Measurements from ENCODE around the gene PUS10. TPM values are rescaled to one million over a fixed set of nuclear protein-coding genes. Genes with fewer than 3 reads are reported as not detected.

The PUS10 gene
- total RNA-seq, 2 experiments from 2014 or later = 2.0 to 2.6 TPM

- Mint-ChIP-seq H3K4me1 (ENCODE audit: low read depth) (no peaks in the 10 kb centered on the region), H3K9me3 (no peaks in the 10 kb centered on the region), H3K4me3 (no peak overlapping the region), H3K27me3 (no peaks in the 10 kb centered on the region), H3K36me3 (ENCODE audit: low read depth) (peaks cover 58% of the 10 kb centered on the region), H3K27ac (no peak overlapping the region)
- ChIA-PET POLR2A (no interaction called here), CTCF (interaction anchor here (1.2 kb wide), 1 partner anchor 38 kb away, joined by 3 read pairs; no protein-coding TSS in a partner anchor)
- no peak for TF ChIP-seq CTCF (IDR thresholded peaks at IDR 0.05)
- ATAC-seq (ENCODE audit: poor library complexity) (no peak), DNase-seq (peak in 3 of 14 experiments; percentile 19 to 53 (median 43))
- H3K4me3 ChIP-seq (ENCODE audit: low read length) = no peak overlapping the region
- no peak overlapping the region for H3K27ac ChIP-seq (ENCODE audit: low read depth in 1 of 2, low read length in 2 of 2)
- peaks cover 58% of the 10 kb centered on the region for H3K36me3 ChIP-seq (ENCODE audit: insufficient read depth, low read length)
- H3K27me3 ChIP-seq (ENCODE audit: control insufficient read depth in 1 of 2, insufficient read depth in 2 of 2, low read length in 2 of 2) = no peaks in the 10 kb centered on the region
- H3K9me3 ChIP-seq (ENCODE audit: control insufficient read depth in 1 of 2, insufficient read depth in 1 of 2, low read length in 2 of 2) = no peaks in the 10 kb centered on the region
- intact Hi-C loops (cut with DNase I, micrococcal nuclease) = no loop called here
- H3K4me1 ChIP-seq (ENCODE audit: insufficient read depth, low read length) = no peaks in the 10 kb centered on the region
Measured at GRCh38 chr2:60926741-60927552, 91.1 kb downstream of the PUS10 start.

- Histone ChIP-seq H3K4me3 (ENCODE audit: low read length) (no peak overlapping the region), H3K27me3 (ENCODE audit: control insufficient read depth in 1 of 2, insufficient read depth in 2 of 2, low read length in 2 of 2) (no peaks in the 10 kb centered on the region), H3K36me3 (ENCODE audit: insufficient read depth, low read length) (peaks cover 60% of the 10 kb centered on the region), H3K4me1 (ENCODE audit: insufficient read depth, low read length) (no peaks in the 10 kb centered on the region), H3K27ac (ENCODE audit: low read depth in 1 of 2, low read length in 2 of 2) (no peak overlapping the region), H3K9me3 (ENCODE audit: control insufficient read depth in 1 of 2, insufficient read depth in 1 of 2, low read length in 2 of 2) (no peaks in the 10 kb centered on the region)
- H3K4me1 Mint-ChIP-seq (ENCODE audit: low read depth) = no peaks in the 10 kb centered on the region
- H3K36me3 Mint-ChIP-seq (ENCODE audit: low read depth) = peaks cover 64% of the 10 kb centered on the region
- ChIA-PET CTCF (interaction anchor here (1.2 kb wide), 1 partner anchor 38 kb away, joined by 3 read pairs; no protein-coding TSS in a partner anchor), POLR2A (interaction anchor here (0.5 kb wide), 1 partner anchor 9 kb away, joined by 3 read pairs; no protein-coding TSS in a partner anchor)
- H3K27me3 Mint-ChIP-seq = no peaks in the 10 kb centered on the region
- H3K4me3 Mint-ChIP-seq = no peak overlapping the region
- H3K27ac Mint-ChIP-seq = no peak overlapping the region
- intact Hi-C loops (cut with DNase I, micrococcal nuclease) = no loop called here
- ATAC-seq (ENCODE audit: poor library complexity) = no peak
- peak in 1 of 14 experiments; percentile 18 for DNase-seq
- TF ChIP-seq CTCF (IDR thresholded peaks at IDR 0.05) = no peak
- no peaks in the 10 kb centered on the region for H3K9me3 Mint-ChIP-seq
Measured at GRCh38 chr2:60925994-60926740, 91.9 kb downstream of the PUS10 start.

DNA sequence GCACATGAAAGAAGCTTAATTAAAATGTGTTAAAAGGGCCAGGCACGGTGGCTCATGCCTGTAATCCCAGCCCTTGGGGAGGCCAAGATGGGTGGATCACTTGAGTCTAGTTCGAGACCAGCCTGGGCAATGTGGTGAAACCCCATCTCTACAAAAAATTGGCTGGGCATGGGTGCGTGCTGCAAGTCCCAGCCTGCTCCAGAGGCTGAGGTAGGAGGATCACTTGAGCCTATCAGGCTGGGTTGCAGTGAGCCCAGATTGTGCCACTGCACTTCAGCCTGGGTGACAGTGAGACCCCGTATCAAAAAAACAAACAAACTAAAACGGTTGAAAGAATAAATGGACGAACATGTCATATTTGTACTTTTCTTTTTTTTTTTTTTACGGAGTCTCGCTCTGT lies 110.7 kb downstream of the PUS10 start:
- ChIA-PET CTCF (no interaction called here), POLR2A (no interaction called here)
- intact Hi-C loops (cut with DNase I, micrococcal nuclease) = no loop called here
- H3K4me1 Mint-ChIP-seq (ENCODE audit: low read depth) = peaks cover 9% of the 10 kb centered on the region
- Histone ChIP-seq H3K27me3 (ENCODE audit: control insufficient read depth in 1 of 2, insufficient read depth in 2 of 2, low read length in 2 of 2) (no peaks in the 10 kb centered on the region), H3K4me3 (ENCODE audit: low read length) (no peak overlapping the region), H3K27ac (ENCODE audit: low read depth in 1 of 2, low read length in 2 of 2) (no peak overlapping the region), H3K36me3 (ENCODE audit: insufficient read depth, low read length) (peaks cover 50% of the 10 kb centered on the region), H3K9me3 (ENCODE audit: control insufficient read depth in 1 of 2, insufficient read depth in 1 of 2, low read length in 2 of 2) (no peaks in the 10 kb centered on the region), H3K4me1 (ENCODE audit: insufficient read depth, low read length) (no peaks in the 10 kb centered on the region)
- no peak overlapping the region for H3K4me3 Mint-ChIP-seq
- H3K36me3 Mint-ChIP-seq (ENCODE audit: low read depth) = peaks cover 58% of the 10 kb centered on the region
- no peak for ATAC-seq (ENCODE audit: poor library complexity)
- H3K27ac Mint-ChIP-seq = no peak overlapping the region
- TF ChIP-seq CTCF (IDR thresholded peaks at IDR 0.05) = no peak
- DNase-seq = no peak
- H3K9me3 Mint-ChIP-seq = no peaks in the 10 kb centered on the region
- no peaks in the 10 kb centered on the region for H3K27me3 Mint-ChIP-seq
